GM23248 (cell line): ENCODE results near the gene KISS1.

Experiments used
- EZH2 ChIP-seq: fragments of 200-600 bp; sonication (generic); IDR thresholded peaks from 2 replicates; pipeline ENCODE4 v1.6.1; 2018; ENCODE audit warnings: antibody characterized with exemption, mild to moderate bottlenecking; ENCODE audit not compliant: insufficient read depth, poor library complexity, severe bottlenecking
- EZH2phosphoT487 ChIP-seq: fragments of 200-600 bp; sonication (generic); IDR thresholded peaks from 2 replicates; pipeline ENCODE4 v1.6.1; 2018; ENCODE audit warnings: antibody characterized with exemption, moderate library complexity, mild to moderate bottlenecking, low read depth; ENCODE audit not compliant: insufficient read depth

DNA sequence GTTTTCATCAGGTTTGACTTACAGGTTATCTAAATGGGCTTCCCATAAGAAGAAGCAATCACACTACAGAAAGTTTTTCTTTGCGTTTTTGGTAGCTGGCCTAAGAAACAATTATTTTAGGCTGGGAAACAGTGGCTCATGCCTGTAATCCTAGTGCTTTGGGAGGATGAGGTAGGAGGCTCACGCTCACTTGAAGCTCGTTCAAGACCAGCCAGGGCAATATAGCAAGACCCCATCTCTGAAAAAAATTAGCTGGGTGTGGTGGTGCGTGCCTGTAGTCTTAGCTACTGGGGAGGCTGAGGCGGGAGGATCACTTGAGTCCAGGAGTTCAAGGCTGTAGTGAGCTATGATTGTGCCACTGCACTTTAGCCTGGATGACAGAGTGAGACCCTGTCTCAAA lies 28.6 kb downstream of the KISS1 start:
- no peak for TF ChIP-seq EZH2phosphoT487
- TF ChIP-seq EZH2, result no peak
